Urinary bladder (tissue), 4 donors: ENCODE results near the gene TFPI. TPM values are rescaled to one million over a fixed set of nuclear protein-coding genes. Genes with fewer than 3 reads are reported as not detected.

ENCODE experiments used
- DNase-seq: peaks from one replicate; pipeline ENCODE4 v3.0.0-alpha.2; 2015; ENCODE audit errors: extremely low spot score
- H3K27ac ChIP-seq: one replicate; pipeline ENCODE4 v1.5.1; 2013; ENCODE audit warnings: low read depth, mild to moderate bottlenecking, moderate library complexity
- H3K36me3 ChIP-seq: one replicate; pipeline ENCODE4 v1.6.1; 2013; ENCODE audit warnings: mild to moderate bottlenecking, moderate library complexity; ENCODE audit not compliant: insufficient read depth
- H3K4me1 ChIP-seq: one replicate; pipeline ENCODE4 v1.6.1; 2013; ENCODE audit warnings: mild to moderate bottlenecking, moderate library complexity; ENCODE audit not compliant: insufficient read depth
- H3K4me3 ChIP-seq: one replicate; pipeline ENCODE4 v1.5.1; 2013; ENCODE audit warnings: low read depth, low read length
- WGBS: extraction: QIAGEN DNeasy Blood & Tissue Kit; methylation state at CpG from one replicate; pipeline ENCODE4 v1.1.7; 2013; 5-methylcytosine and 5-hydroxymethylcytosine counted together
- polyA plus RNA-seq: library from polyadenylated mRNA; stranded (reverse); fragments of 200-250 nt; gene quantifications from one replicate; pipeline ENCODE4 v1.2.3, GENCODE V29; 2013
- total RNA-seq: library from RNA; depleted of rRNA; stranded (reverse); fragments of >200 nt; gene quantifications from one replicate; pipeline ENCODE4 v1.2.3, GENCODE V29; 2014
- donor health status: healthy with polysubstance abuse.
- donor health status: healthy.

TFPI gene
- total RNA-seq, result 177 TPM
- 63.3 TPM for polyA plus RNA-seq

- 7% methylated on average over 9 of the region's 9 CpGs for WGBS
- peak within 1 kb of the TSS; percentile 67 for H3K27ac ChIP-seq
- H3K4me1 ChIP-seq, result no peaks in the 10 kb centered on the region
- peak within 1 kb of the TSS; percentile 55 for H3K4me3 ChIP-seq
- DNase-seq, result no peak
- no peaks in the 10 kb centered on the region for H3K36me3 ChIP-seq
Observed at GRCh38 chr2:187554011-187554703, at the start of gene TFPI. TFPI (minus strand) TSS chr2:187554435; CDS start chr2:187503768, 50,667 bp downstream.

GRCh38 chr2:187594801-187595200 is 40.6 kb upstream of the TFPI start:
- no peak for DNase-seq
- Histone ChIP-seq H3K4me3 (no peak overlapping the region), H3K36me3 (no peaks in the 10 kb centered on the region), H3K4me1 (no peaks in the 10 kb centered on the region), H3K27ac (no peak overlapping the region)
- WGBS, result 32% methylated on average over 1 of the region's 1 CpG

DNA sequence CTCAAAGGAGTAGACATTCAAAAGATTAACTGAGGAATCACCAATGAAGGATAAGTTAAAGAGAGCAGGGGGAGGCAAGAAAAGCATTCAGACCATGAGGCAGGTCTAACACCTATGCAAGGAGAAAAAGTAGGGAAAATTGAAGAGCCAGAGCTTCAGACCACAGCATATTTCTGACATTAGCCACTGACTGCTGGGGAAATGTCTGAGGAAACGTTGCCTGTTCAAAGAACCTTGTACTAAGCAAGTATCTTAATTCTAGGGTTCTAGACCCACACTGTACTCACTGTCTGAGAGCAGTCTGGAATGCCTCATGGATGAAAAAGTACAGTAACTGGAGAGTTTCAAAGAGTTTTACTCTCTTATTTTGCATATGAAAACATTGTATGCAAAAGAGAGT is 39.5 kb upstream of the TFPI start:
- no peak for DNase-seq

GRCh38 chr2:187593098-187593497 is 38.9 kb upstream of the TFPI start:
- no peak overlapping the region for H3K27ac ChIP-seq
- no peaks in the 10 kb centered on the region for H3K36me3 ChIP-seq
- no peak for DNase-seq
- H3K4me3 ChIP-seq, result no peak overlapping the region
- H3K4me1 ChIP-seq, result no peaks in the 10 kb centered on the region

More for the DNA sequence above, 39.5 kb upstream of the TFPI start:
- no peaks in the 10 kb centered on the region for H3K4me1 ChIP-seq
- H3K36me3 ChIP-seq, result no peaks in the 10 kb centered on the region
- 36% methylated on average over 1 of the region's 1 CpG for WGBS
- H3K4me3 ChIP-seq, result no peak overlapping the region
- no peak overlapping the region for H3K27ac ChIP-seq

DNA sequence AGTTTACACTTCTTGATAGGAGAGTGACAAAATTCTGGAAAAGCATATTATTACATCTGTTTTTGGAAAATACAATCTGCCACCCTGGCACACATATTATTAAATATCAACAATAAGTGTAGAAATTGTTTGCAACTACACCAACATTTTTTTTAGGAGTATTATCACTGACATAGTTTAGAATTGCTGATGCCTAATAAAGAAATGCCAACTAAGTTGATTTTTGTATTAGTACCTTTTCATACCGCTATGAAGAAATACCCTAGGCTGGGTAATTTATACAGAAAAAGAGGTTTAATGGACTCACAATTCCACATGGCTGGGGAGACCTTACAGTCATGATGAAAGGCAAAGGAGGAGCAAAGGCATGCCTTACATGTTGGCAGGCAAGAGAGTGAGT is 35.9 kb upstream of the TFPI start:
- H3K36me3 ChIP-seq, result no peaks in the 10 kb centered on the region
- no peaks in the 10 kb centered on the region for H3K4me1 ChIP-seq
- no peak for DNase-seq
- 98% methylated on average over 1 of the region's 1 CpG for WGBS
- no peak overlapping the region for H3K4me3 ChIP-seq
- H3K27ac ChIP-seq, result no peak overlapping the region

- Histone ChIP-seq H3K27ac (no peak overlapping the region), H3K36me3 (no peaks in the 10 kb centered on the region), H3K4me3 (no peak overlapping the region), H3K4me1 (no peaks in the 10 kb centered on the region)
- WGBS, result 77% methylated on average over 4 of the region's 4 CpGs
- no peak for DNase-seq
Observed at GRCh38 chr2:187586011-187586641, 31.9 kb upstream of the TFPI start.

- DNase-seq, result no peak
- Histone ChIP-seq H3K27ac (no peak overlapping the region), H3K4me3 (peak overlapping the region; percentile 4), H3K4me1 (no peaks in the 10 kb centered on the region), H3K36me3 (no peaks in the 10 kb centered on the region)
- 6% methylated on average over 4 of the region's 4 CpGs for WGBS
Observed at GRCh38 chr2:187581125-187581896, 27.1 kb upstream of the TFPI start.

GRCh38 chr2:187580462-187581124 is 26.4 kb upstream of the TFPI start:
- 28% methylated on average over 7 of the region's 7 CpGs for WGBS
- Histone ChIP-seq H3K4me1 (no peaks in the 10 kb centered on the region), H3K36me3 (no peaks in the 10 kb centered on the region), H3K4me3 (no peak overlapping the region), H3K27ac (no peak overlapping the region)
- DNase-seq, result no peak

GRCh38 chr2:187577310-187577709 is 23.1 kb upstream of the TFPI start:
- H3K27ac ChIP-seq, result no peak overlapping the region
- H3K4me3 ChIP-seq, result no peak overlapping the region
- H3K36me3 ChIP-seq, result no peaks in the 10 kb centered on the region
- no peaks in the 10 kb centered on the region for H3K4me1 ChIP-seq
- 87% methylated on average over 2 of the region's 2 CpGs for WGBS
- no peak for DNase-seq

DNA sequence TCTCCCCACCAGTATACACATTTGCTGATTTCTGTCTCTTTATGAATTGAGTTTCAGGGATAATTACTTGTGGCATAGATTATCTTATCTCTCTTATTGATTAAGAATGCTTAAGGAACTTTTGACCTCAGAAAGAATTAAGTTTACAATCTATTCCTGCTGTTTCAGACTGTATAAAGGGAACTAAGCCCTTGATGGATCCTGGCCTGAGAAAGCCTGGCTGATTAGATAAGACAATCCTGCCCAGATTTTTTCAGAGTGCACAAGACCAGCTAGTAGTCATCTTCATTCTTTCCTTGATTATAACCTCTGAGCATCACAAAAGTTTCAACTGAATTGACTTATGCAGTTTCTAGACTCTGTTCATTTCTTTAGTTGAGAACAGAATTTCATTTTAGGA is 22.7 kb upstream of the TFPI start:
- no peak for DNase-seq
- Histone ChIP-seq H3K36me3 (no peaks in the 10 kb centered on the region), H3K27ac (no peak overlapping the region), H3K4me1 (no peaks in the 10 kb centered on the region), H3K4me3 (no peak overlapping the region)

GRCh38 chr2:187575751-187576067 is 21.5 kb upstream of the TFPI start:
- no peaks in the 10 kb centered on the region for H3K4me1 ChIP-seq
- WGBS, result 8% methylated on average over 1 of the region's 1 CpG
- no peak overlapping the region for H3K4me3 ChIP-seq
- no peak overlapping the region for H3K27ac ChIP-seq
- no peak for DNase-seq
- no peaks in the 10 kb centered on the region for H3K36me3 ChIP-seq

DNA sequence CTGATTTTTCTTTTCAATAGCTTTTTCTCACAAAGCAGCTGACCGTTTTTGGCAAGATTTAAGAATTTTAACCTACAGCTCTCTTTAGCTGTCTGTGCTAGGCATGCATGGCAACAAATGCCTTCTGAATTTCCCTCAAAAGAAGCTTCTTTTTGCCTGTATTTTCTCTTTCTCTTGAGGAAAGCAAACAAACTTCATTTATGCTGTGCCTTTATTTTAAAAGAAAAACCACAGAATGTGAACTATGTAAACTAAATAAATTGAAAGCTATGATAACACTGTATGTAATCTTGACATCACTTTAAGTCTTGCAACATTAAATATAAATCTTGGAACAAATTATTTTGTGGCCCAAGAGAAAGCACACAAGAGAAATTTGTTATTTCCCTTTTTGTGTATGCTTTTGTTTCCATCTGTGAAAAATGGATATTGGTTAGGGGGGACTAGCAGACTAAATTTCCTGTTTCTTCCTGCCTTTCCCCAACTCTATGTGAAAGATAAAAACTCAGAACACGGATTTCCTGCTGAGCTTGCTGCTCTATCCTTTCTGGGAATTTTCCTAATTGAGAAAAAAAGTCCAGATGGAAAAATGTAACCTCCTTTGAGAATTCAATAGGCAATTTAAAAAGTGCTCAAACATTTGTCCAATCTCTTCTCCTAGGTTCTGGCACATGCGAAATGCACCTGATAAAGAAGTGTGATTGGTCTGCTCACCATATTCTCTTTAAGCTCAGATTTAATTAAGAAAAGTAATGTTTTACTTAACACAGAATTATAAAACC is 20.9 kb upstream of the TFPI start:
- Histone ChIP-seq H3K4me3 (no peak overlapping the region), H3K27ac (no peak overlapping the region), H3K4me1 (no peaks in the 10 kb centered on the region), H3K36me3 (no peaks in the 10 kb centered on the region)
- no peak for DNase-seq
- 35% methylated on average over 3 of the region's 3 CpGs for WGBS

- no peaks in the 10 kb centered on the region for H3K4me1 ChIP-seq
- no peak overlapping the region for H3K4me3 ChIP-seq
- DNase-seq, result no peak
- WGBS, result 98% methylated on average over 2 of the region's 2 CpGs
- no peak overlapping the region for H3K27ac ChIP-seq
- H3K36me3 ChIP-seq, result no peaks in the 10 kb centered on the region
Observed at GRCh38 chr2:187573722-187574121, 19.5 kb upstream of the TFPI start.
